Measurements from ENCODE around the gene ARSB.
"Not testable (repeated sequence)": the region's sequence is repeated elsewhere in the genome, so short reads cannot be mapped to it uniquely, and the experiment has no call there.

The ARSB gene

DNA sequence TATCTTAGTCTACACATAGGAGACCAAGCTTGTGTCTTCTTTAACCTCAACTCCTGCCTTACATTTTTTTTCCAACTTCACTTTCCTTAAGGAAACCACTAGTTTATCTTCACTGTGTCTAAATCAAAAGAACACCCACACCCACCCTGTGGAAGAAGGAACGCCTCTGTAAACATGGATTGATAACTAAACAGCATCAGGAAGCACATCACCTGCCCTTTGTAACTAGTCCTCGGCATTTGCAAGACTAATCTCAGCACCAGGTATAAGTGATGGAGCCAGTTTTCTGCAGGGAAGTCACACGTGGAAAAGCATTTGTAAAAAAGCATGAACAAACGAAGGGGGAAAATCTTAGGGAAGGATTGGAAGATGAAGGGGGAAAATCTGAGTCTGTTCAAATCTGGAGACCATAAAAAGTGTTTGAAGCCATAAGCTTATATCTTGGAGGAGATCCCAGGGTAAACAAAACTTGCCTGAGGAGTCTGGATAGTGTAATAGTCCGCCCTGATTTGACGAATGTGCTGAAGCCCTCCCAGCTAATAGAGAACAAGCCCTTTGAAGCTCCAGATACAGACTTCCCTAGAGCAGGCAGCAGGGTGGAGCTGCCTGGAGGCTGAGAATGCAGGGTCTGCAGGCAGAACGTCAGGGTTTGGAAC lies 219.2 kb downstream of the ARSB start:
- WGBS (ENCODE audit: insufficient coverage), result 100% methylated on average over 5 of the region's 7 CpGs
- ChIA-PET CTCF (no interaction called here), POLR2A (no interaction called here)

DNA sequence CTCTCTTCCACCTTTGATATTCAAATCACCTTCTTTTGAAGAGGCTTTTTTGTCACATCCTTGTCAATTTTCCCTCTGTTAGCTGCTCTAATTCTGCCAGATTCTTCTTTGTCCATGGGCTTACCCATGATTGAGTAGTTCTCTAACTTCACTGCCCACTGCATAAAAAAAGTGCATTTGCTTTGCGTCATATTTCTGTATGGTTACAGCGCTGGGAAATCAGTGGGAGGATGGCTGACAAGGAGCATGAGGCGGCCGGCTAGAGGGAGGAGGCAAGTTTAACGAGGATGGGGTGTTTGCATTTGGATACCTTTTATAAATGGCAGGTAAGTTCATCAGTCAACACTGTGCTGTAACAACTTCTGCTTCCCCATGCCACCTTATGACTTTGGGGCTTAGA lies 220.0 kb downstream of the ARSB start:
- Histone ChIP-seq H3K36me3 (ENCODE audit: control insufficient read depth in 4 of 4, insufficient read depth in 4 of 4, low read length in 3 of 4) (no peaks in the 10 kb centered on the region), H3K4me3 (ENCODE audit: control insufficient read depth in 1 of 7, extremely low read depth in 1 of 7, insufficient read depth in 4 of 7, low read depth in 2 of 7, low read length in 6 of 7) (no peak overlapping the region), H3K27ac (ENCODE audit: insufficient read depth in 1 of 2, low read depth in 1 of 2, low read length in 2 of 2, poor library complexity in 1 of 2, severe bottlenecking in 2 of 2) (no peak overlapping the region), H3K4me1 (ENCODE audit: control extremely low read depth in 1 of 4, control insufficient read depth in 4 of 4, insufficient read depth in 4 of 4, low read length in 3 of 4) (no peaks in the 10 kb centered on the region), H3K9me3 (ENCODE audit: control extremely low read depth in 1 of 5, control insufficient read depth in 4 of 5, insufficient read depth in 2 of 5, low read depth in 1 of 5, low read length in 4 of 5) (peaks cover 0 to 2% (median 0%) of the 10 kb centered on the region in 5 experiments), H3K27me3 (replicated peaks in 2 of 5; ENCODE audit: control insufficient read depth in 4 of 5, insufficient read depth in 5 of 5, low read length in 4 of 5) (no peaks in the 10 kb centered on the region)
- POLR2A ChIA-PET, result no interaction called here
- CTCF ChIA-PET, result no interaction called here
- DNase-seq, result no peak
- 97% methylated on average over 5 of the region's 5 CpGs for WGBS (ENCODE audit: insufficient coverage)

More for the DNA sequence above, 219.2 kb downstream of the ARSB start:
- Histone ChIP-seq H3K27me3 (replicated peaks in 2 of 5; ENCODE audit: control insufficient read depth in 4 of 5, insufficient read depth in 5 of 5, low read length in 4 of 5) (no peaks in the 10 kb centered on the region), H3K4me3 (ENCODE audit: control insufficient read depth in 1 of 7, extremely low read depth in 1 of 7, insufficient read depth in 4 of 7, low read depth in 2 of 7, low read length in 6 of 7) (no peak overlapping the region), H3K27ac (ENCODE audit: insufficient read depth in 1 of 2, low read depth in 1 of 2, low read length in 2 of 2, poor library complexity in 1 of 2, severe bottlenecking in 2 of 2) (no peak overlapping the region), H3K36me3 (ENCODE audit: control insufficient read depth in 4 of 4, insufficient read depth in 4 of 4, low read length in 3 of 4) (no peaks in the 10 kb centered on the region), H3K9me3 (ENCODE audit: control extremely low read depth in 1 of 5, control insufficient read depth in 4 of 5, insufficient read depth in 2 of 5, low read depth in 1 of 5, low read length in 4 of 5) (no peaks in the 10 kb centered on the region), H3K4me1 (ENCODE audit: control extremely low read depth in 1 of 4, control insufficient read depth in 4 of 4, insufficient read depth in 4 of 4, low read length in 3 of 4) (no peaks in the 10 kb centered on the region)
- no peak for DNase-seq

DNA sequence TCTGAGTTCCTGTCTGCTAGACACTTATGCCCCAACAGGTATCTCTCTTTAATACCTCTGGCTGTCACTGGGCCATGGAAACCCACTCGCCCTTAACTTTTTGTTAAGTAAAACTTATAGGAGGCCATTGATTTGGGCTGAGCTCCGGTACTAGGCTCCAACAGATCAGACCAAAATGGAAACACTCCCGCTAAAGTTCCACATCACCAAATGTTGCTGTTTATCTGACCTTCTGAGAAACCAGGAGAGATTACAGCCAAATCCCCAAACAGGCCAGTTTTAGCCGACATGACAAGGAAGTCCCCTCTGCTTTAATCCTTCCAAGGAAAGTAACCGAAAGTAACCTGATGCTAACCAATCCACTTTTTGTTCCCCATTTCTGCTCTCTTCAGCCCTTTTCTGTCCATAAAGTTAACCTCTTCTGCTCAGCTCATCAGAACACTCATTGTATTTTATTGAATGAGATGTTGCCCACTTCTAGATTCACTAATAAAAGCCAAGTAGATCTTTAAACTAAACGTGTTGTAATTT lies 221.4 kb downstream of the ARSB start:
- H3K27ac ChIP-seq (ENCODE audit: insufficient read depth in 1 of 2, low read depth in 1 of 2, low read length in 2 of 2, poor library complexity in 1 of 2, severe bottlenecking in 2 of 2), result no peak overlapping the region
- no peaks in the 10 kb centered on the region for H3K4me1 ChIP-seq (ENCODE audit: control extremely low read depth in 1 of 4, control insufficient read depth in 4 of 4, insufficient read depth in 4 of 4, low read length in 3 of 4)
- H3K9me3 ChIP-seq (ENCODE audit: control extremely low read depth in 1 of 5, control insufficient read depth in 4 of 5, insufficient read depth in 2 of 5, low read depth in 1 of 5, low read length in 4 of 5), result peaks cover 0 to 2% (median 0%) of the 10 kb centered on the region in 5 experiments
- no peaks in the 10 kb centered on the region for H3K27me3 ChIP-seq (replicated peaks in 2 of 5; ENCODE audit: control insufficient read depth in 4 of 5, insufficient read depth in 5 of 5, low read length in 4 of 5)
- DNase-seq, result no peak
- 93% methylated on average over 5 of the region's 6 CpGs for WGBS (ENCODE audit: insufficient coverage)
- POLR2A ChIA-PET, result no interaction called here
- H3K36me3 ChIP-seq (ENCODE audit: control insufficient read depth in 4 of 4, insufficient read depth in 4 of 4, low read length in 3 of 4), result no peaks in the 10 kb centered on the region
- CTCF ChIA-PET, result no interaction called here
- H3K4me3 ChIP-seq (ENCODE audit: control insufficient read depth in 1 of 7, extremely low read depth in 1 of 7, insufficient read depth in 4 of 7, low read depth in 2 of 7, low read length in 6 of 7), result no peak overlapping the region

DNA sequence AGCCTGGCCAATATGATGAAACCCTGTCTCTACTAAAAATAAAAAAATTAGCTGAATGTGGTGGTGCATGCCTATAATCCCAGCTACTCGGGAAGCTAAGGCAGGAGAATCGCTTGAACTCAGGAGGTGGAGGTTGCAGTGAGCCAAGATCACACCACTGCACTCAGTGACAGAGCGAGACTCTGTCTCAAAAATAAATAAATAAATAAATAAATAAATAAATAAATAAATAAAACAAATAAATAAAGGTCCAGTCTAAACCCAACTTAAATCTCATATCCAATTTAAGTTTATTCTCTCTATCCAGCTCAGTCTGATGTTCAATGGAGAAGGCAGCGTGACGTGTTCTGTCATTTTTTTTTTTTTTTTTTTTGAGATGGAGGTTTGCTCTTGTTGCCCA lies 222.4 kb downstream of the ARSB start:
- H3K27me3 ChIP-seq (replicated peaks in 2 of 5; ENCODE audit: control insufficient read depth in 4 of 5, insufficient read depth in 5 of 5, low read length in 4 of 5); CTCF ChIA-PET; H3K36me3 ChIP-seq (ENCODE audit: control insufficient read depth in 4 of 4, insufficient read depth in 4 of 4, low read length in 3 of 4); H3K27ac ChIP-seq (ENCODE audit: insufficient read depth in 1 of 2, low read depth in 1 of 2, low read length in 2 of 2, poor library complexity in 1 of 2, severe bottlenecking in 2 of 2); H3K4me1 ChIP-seq (ENCODE audit: control extremely low read depth in 1 of 4, control insufficient read depth in 4 of 4, insufficient read depth in 4 of 4, low read length in 3 of 4); H3K9me3 ChIP-seq (ENCODE audit: control extremely low read depth in 1 of 5, control insufficient read depth in 4 of 5, insufficient read depth in 2 of 5, low read depth in 1 of 5, low read length in 4 of 5); H3K4me3 ChIP-seq (ENCODE audit: control insufficient read depth in 1 of 7, extremely low read depth in 1 of 7, insufficient read depth in 4 of 7, low read depth in 2 of 7, low read length in 6 of 7); DNase-seq; POLR2A ChIA-PET: not testable (repeated sequence)
- WGBS (ENCODE audit: insufficient coverage), result no CpG with 5 or more reads among the region's 5 CpGs

DNA sequence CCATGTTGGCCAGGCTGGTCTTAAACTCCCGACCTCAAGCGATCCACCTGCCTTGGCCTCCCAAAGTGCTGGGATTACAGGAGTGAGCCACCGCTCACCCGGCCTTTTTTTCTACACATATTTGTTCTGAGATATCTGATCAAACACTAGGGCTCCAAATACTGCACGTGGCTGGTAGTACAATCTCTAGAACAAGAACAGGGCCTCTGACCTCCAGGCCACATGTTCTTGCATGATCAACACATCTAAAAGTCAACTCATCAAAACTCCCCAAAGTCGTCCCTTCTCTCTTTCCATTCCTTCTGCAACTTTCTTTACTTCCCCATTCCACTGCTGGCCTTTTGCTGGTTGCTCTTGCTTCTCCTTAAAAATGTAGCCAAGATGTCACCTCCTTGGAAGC lies 223.3 kb downstream of the ARSB start:
- POLR2A ChIA-PET, result no interaction called here
- no peak for DNase-seq
- H3K4me3 ChIP-seq (ENCODE audit: control insufficient read depth in 1 of 7, extremely low read depth in 1 of 7, insufficient read depth in 4 of 7, low read depth in 2 of 7, low read length in 6 of 7), result no peak overlapping the region
- H3K27ac ChIP-seq (ENCODE audit: insufficient read depth in 1 of 2, low read depth in 1 of 2, low read length in 2 of 2, poor library complexity in 1 of 2, severe bottlenecking in 2 of 2), result no peak overlapping the region
- H3K4me1 ChIP-seq (ENCODE audit: control extremely low read depth in 1 of 4, control insufficient read depth in 4 of 4, insufficient read depth in 4 of 4, low read length in 3 of 4), result peaks cover 0 to 3% (median 0%) of the 10 kb centered on the region in 4 experiments
- H3K27me3 ChIP-seq (replicated peaks in 2 of 5; ENCODE audit: control insufficient read depth in 4 of 5, insufficient read depth in 5 of 5, low read length in 4 of 5), result no peaks in the 10 kb centered on the region
- 94% methylated on average over 6 of the region's 6 CpGs for WGBS (ENCODE audit: insufficient coverage)
- peaks cover 0 to 2% (median 0%) of the 10 kb centered on the region in 5 experiments for H3K9me3 ChIP-seq (ENCODE audit: control extremely low read depth in 1 of 5, control insufficient read depth in 4 of 5, insufficient read depth in 2 of 5, low read depth in 1 of 5, low read length in 4 of 5)
- CTCF ChIA-PET, result no interaction called here
- no peaks in the 10 kb centered on the region for H3K36me3 ChIP-seq (ENCODE audit: control insufficient read depth in 4 of 4, insufficient read depth in 4 of 4, low read length in 3 of 4)

DNA sequence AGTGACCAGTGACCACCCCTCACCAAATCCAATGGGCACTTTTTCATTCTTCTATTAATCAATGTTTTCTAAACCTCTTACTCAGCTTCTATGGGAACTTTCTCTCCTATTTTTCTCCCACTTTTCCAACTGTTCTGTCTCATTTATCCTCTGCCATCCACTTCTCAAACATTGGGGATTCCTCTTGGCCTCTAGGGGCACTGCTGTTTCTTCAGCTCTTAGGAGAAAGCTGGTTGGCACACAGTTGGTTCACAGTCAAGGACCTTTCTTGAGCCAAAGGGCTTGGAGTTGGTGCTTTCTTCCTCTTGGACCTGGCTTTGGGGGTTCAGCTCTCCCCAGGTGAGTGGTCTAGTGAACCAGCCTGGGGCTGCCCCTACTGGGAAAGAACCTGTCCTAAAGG lies 224.3 kb downstream of the ARSB start:
- H3K36me3 ChIP-seq (ENCODE audit: control insufficient read depth in 4 of 4, insufficient read depth in 4 of 4, low read length in 3 of 4), result no peaks in the 10 kb centered on the region
- H3K27ac ChIP-seq (ENCODE audit: insufficient read depth in 1 of 2, low read depth in 1 of 2, low read length in 2 of 2, poor library complexity in 1 of 2, severe bottlenecking in 2 of 2), result no peak overlapping the region
- H3K9me3 ChIP-seq (ENCODE audit: control extremely low read depth in 1 of 5, control insufficient read depth in 4 of 5, insufficient read depth in 2 of 5, low read depth in 1 of 5, low read length in 4 of 5), result peaks cover 0 to 2% (median 0%) of the 10 kb centered on the region in 5 experiments
- CTCF ChIA-PET, result no interaction called here
- POLR2A ChIA-PET, result no interaction called here
- H3K4me1 ChIP-seq (ENCODE audit: control extremely low read depth in 1 of 4, control insufficient read depth in 4 of 4, insufficient read depth in 4 of 4, low read length in 3 of 4), result peaks cover 0 to 3% (median 0%) of the 10 kb centered on the region in 4 experiments
- no peak overlapping the region for H3K4me3 ChIP-seq (ENCODE audit: control insufficient read depth in 1 of 7, extremely low read depth in 1 of 7, insufficient read depth in 4 of 7, low read depth in 2 of 7, low read length in 6 of 7)
- no peak for DNase-seq
- H3K27me3 ChIP-seq (replicated peaks in 2 of 5; ENCODE audit: control insufficient read depth in 4 of 5, insufficient read depth in 5 of 5, low read length in 4 of 5), result no peaks in the 10 kb centered on the region

DNA sequence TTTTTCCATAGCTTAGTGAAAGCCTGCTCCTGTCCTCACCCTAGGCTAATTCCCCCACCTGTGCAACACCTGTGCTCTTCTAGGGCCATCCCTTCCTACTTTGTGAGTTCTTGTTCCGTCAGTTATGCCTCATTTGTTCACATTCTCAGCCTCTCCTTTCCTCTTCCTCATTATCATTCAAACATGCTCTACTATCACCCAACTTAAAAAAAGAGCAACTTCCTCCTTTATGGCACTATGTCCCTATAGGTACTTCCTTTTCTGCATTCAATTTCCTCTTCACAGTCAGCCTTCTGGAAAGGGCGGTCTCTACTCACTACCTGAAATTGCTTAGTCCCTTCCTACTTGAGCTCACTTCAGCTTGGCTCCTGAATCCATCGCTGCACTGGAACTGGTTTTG lies 224.7 kb downstream of the ARSB start:
- peak; percentile 4 to 48 (median 10) for DNase-seq
- H3K36me3 ChIP-seq (ENCODE audit: control insufficient read depth in 4 of 4, insufficient read depth in 4 of 4, low read length in 3 of 4), result no peaks in the 10 kb centered on the region
- no peak overlapping the region for H3K27ac ChIP-seq (ENCODE audit: insufficient read depth in 1 of 2, low read depth in 1 of 2, low read length in 2 of 2, poor library complexity in 1 of 2, severe bottlenecking in 2 of 2)
- H3K4me3 ChIP-seq (ENCODE audit: control insufficient read depth in 1 of 7, extremely low read depth in 1 of 7, insufficient read depth in 4 of 7, low read depth in 2 of 7, low read length in 6 of 7), result no peak overlapping the region
- peaks cover 0 to 3% (median 0%) of the 10 kb centered on the region in 4 experiments for H3K4me1 ChIP-seq (ENCODE audit: control extremely low read depth in 1 of 4, control insufficient read depth in 4 of 4, insufficient read depth in 4 of 4, low read length in 3 of 4)
- POLR2A ChIA-PET, result no interaction called here
- WGBS (ENCODE audit: insufficient coverage), result 97% methylated on average over 3 of the region's 3 CpGs
- H3K27me3 ChIP-seq (replicated peaks in 2 of 5; ENCODE audit: control insufficient read depth in 4 of 5, insufficient read depth in 5 of 5, low read length in 4 of 5), result no peaks in the 10 kb centered on the region
- CTCF ChIA-PET, result no interaction called here
- H3K9me3 ChIP-seq (ENCODE audit: control extremely low read depth in 1 of 5, control insufficient read depth in 4 of 5, insufficient read depth in 2 of 5, low read depth in 1 of 5, low read length in 4 of 5), result peaks cover 0 to 2% (median 0%) of the 10 kb centered on the region in 5 experiments

Data from common myeloid progenitor, CD34-positive (primary cell).